A673 (cell line): Measurements from ENCODE around the gene PIGQ. TPM values are rescaled to one million over a fixed set of nuclear protein-coding genes. Genes with fewer than 3 reads are reported as not detected.
A peak's percentile ranks its signal among the peaks of the same experiment; 100 is the strongest.

Experiments used
- BruUV-seq: library from RNA; stranded (reverse); fragments of 400-500 nt; replicated peaks from 2 replicates; lab custom pipeline; 2021; lab: Mats Ljungman, UMichigan
- CTCF ChIA-PET: fragments of 300-600 bp; sonication (Branson Sonifier 250); formaldehyde crosslinking; loops from one replicate; lab custom pipeline; 2022; ENCODE audit warnings: antibody characterized with exemption; lab: Charles Lee
- POLR2A ChIA-PET: fragments of 300-600 bp; sonication (Branson Sonifier 250); formaldehyde crosslinking; loops from one replicate; lab custom pipeline; 2022; ENCODE audit warnings: antibody characterized with exemption; ENCODE audit not compliant: low non-redundant PET; lab: Charles Lee
- DNase-seq: peaks from one replicate; pipeline ENCODE4 v3.0.0-alpha.2; 2015; ENCODE audit warnings: low spot score
- H3K27ac ChIP-seq: fragments of 200-600 bp; sonication (generic); 2 replicates; pipeline ENCODE4 v1.5.1; 2016; ENCODE audit warnings: mixed run types, low read depth, mild to moderate bottlenecking, mixed read lengths, antibody characterized with exemption, low read length; ENCODE audit not compliant: poor library complexity, severe bottlenecking
- H3K27me3 ChIP-seq: fragments of 200-600 bp; sonication (generic); replicated peaks from 2 replicates; pipeline ENCODE4 v1.6.1; 2017; ENCODE audit warnings: mixed run types, low read depth, mild to moderate bottlenecking, mixed read lengths, antibody characterized with exemption, low read length; ENCODE audit not compliant: insufficient read depth, poor library complexity
- H3K36me3 ChIP-seq: fragments of 200-600 bp; sonication (generic); 2 replicates; pipeline ENCODE4 v1.6.1; 2016; ENCODE audit warnings: mixed run types, mild to moderate bottlenecking, mixed read lengths, antibody characterized with exemption, low read length; ENCODE audit not compliant: insufficient read depth, poor library complexity, severe bottlenecking
- H3K4me1 ChIP-seq: fragments of 200-600 bp; sonication (generic); 2 replicates; pipeline ENCODE4 v1.6.1; 2017; ENCODE audit warnings: mixed run types, mild to moderate bottlenecking, mixed read lengths, antibody characterized with exemption, low read length; ENCODE audit not compliant: insufficient read depth, poor library complexity, severe bottlenecking
- H3K4me3 ChIP-seq: fragments of 200-600 bp; sonication (generic); 2 replicates; pipeline ENCODE4 v1.5.1; 2016; ENCODE audit warnings: low read depth, mixed run types, mild to moderate bottlenecking, mixed read lengths, low read length; ENCODE audit not compliant: poor library complexity, severe bottlenecking
- H3K9me3 ChIP-seq: fragments of 200-600 bp; sonication (generic); 2 replicates; pipeline ENCODE4 v1.6.1; 2016; ENCODE audit warnings: mixed run types, low read depth, mild to moderate bottlenecking, mixed read lengths, antibody characterized with exemption, low read length; ENCODE audit not compliant: poor library complexity, severe bottlenecking
- CTCF ChIP-seq: fragments of 300-800, 200-600 bp; sonication (generic); conservative IDR thresholded peaks from 2 replicates; pipeline ENCODE4 v1.5.1; 2017; ENCODE audit warnings: low read depth, mild to moderate bottlenecking, antibody characterized with exemption, low read length, moderate library complexity, mixed read lengths
- EZH2 ChIP-seq: fragments of 200-600 bp; sonication (generic); IDR thresholded peaks from 2 replicates; pipeline ENCODE4 v1.6.1; 2017; ENCODE audit warnings: borderline replicate concordance, low read depth, mild to moderate bottlenecking, mixed read lengths, antibody characterized with exemption, low read length; ENCODE audit not compliant: poor library complexity, severe bottlenecking
- intact Hi-C: fragments of 100-400 bp; cut with micrococcal nuclease; formaldehyde crosslinking; loops from one replicate; pipeline ENCODE4 v1.10.0; 2022; ENCODE audit not compliant: unreplicated experiment
- total RNA-seq: library from RNA; stranded (reverse); gene quantifications from 2 replicates; pipeline ENCODE4 v1.2.3, GENCODE V29; 2021

PIGQ gene
- total RNA-seq, 1 experiment from 2014 or later, result 59.4 TPM

- no peaks in the 10 kb centered on the region for H3K27me3 ChIP-seq
- no TSS peak for BruUV-seq
- ChIA-PET CTCF (interaction anchor here (0.5 kb wide), 1 partner anchor 327 kb away, joined by 4 read pairs; no protein-coding TSS in a partner anchor), POLR2A (interaction anchor here (0.6 to 1.5 kb wide), 2 partner anchors 125 to 305 kb away, joined by 4 to 11 read pairs; partner anchors contain the start of gene DECR2)
- H3K36me3 ChIP-seq, result peaks cover 4% of the 10 kb centered on the region
- peak; percentile 93 for DNase-seq
- H3K27ac ChIP-seq, result peak within 1 kb of the TSS; percentile 98
- H3K4me3 ChIP-seq, result peak within 1 kb of the TSS; percentile 96
- H3K4me1 ChIP-seq, result peaks cover 7% of the 10 kb centered on the region
- TF ChIP-seq CTCF (no peak), EZH2 (no peak)
- no peaks in the 10 kb centered on the region for H3K9me3 ChIP-seq
- intact Hi-C loops, result loop anchor here (5.0 kb wide), 1 partner anchor 125 kb away; the partner anchor contains the start of gene DECR2
These were observed 42.5 kb upstream of the PIGQ start, which contains the start of gene CAPN15 for GRCh38 chr16:527015-527903. Gene CAPN15, plus strand, starts transcription at chr16:527712. Its CDS starts 19,127 bp downstream, at chr16:546839.

- H3K36me3 ChIP-seq, result peaks cover 4% of the 10 kb centered on the region
- CTCF ChIA-PET, result no interaction called here
- TF ChIP-seq EZH2 (no peak), CTCF (no peak)
- H3K4me3 ChIP-seq, result peak overlapping the region; percentile 96
- H3K27ac ChIP-seq, result peak overlapping the region; percentile 85
- no peaks in the 10 kb centered on the region for H3K27me3 ChIP-seq
- intact Hi-C loops, result loop anchor here (5.0 kb wide), 1 partner anchor 126 kb away; the partner anchor contains the start of gene DECR2
- POLR2A ChIA-PET, result no interaction called here
- no peaks in the 10 kb centered on the region for H3K9me3 ChIP-seq
- TSS peak; percentile 47 for BruUV-seq
- H3K4me1 ChIP-seq, result peaks cover 7% of the 10 kb centered on the region
- DNase-seq, result peak; percentile 50
These were observed 41.4 kb upstream of the PIGQ start for GRCh38 chr16:528111-529011.

- H3K27ac ChIP-seq, result peak overlapping the region; percentile 85
- intact Hi-C loops, result loop anchor here (5.0 kb wide), 1 partner anchor 127 kb away; the partner anchor contains the start of gene DECR2
These were observed 40.7 kb upstream of the PIGQ start for GRCh38 chr16:529012-529575.

More at GRCh38 chr16:529012-529575, 40.7 kb upstream of the PIGQ start:
- CTCF ChIA-PET, result no interaction called here
- H3K4me1 ChIP-seq, result peaks cover 7% of the 10 kb centered on the region
- H3K9me3 ChIP-seq, result no peaks in the 10 kb centered on the region
- POLR2A ChIA-PET, result no interaction called here
- H3K4me3 ChIP-seq, result peak overlapping the region; percentile 96
- peaks cover 4% of the 10 kb centered on the region for H3K36me3 ChIP-seq
- TF ChIP-seq EZH2 (no peak), CTCF (no peak)
- no TSS peak for BruUV-seq
- no peaks in the 10 kb centered on the region for H3K27me3 ChIP-seq
- DNase-seq, result no peak
